Stimulated activated CD8-positive, alpha-beta memory T cell treated with anti-CD3 and anti-CD28 coated beads, Interleukin-7, amount 100 ng/mL, for 1 hour (primary cell): ENCODE data around the gene SORCS1.

Source experiments
- DNase-seq, 2 donors: peaks; one replicate each; pipeline ENCODE4 v3.0.0-alpha.2; 2020; ENCODE audit warnings: low read depth in 2 of 2

The SORCS1 gene

GRCh38 chr10:107104026-107104652 is 60.4 kb downstream of the SORCS1 start:
- DNase-seq, result no peak

DNA sequence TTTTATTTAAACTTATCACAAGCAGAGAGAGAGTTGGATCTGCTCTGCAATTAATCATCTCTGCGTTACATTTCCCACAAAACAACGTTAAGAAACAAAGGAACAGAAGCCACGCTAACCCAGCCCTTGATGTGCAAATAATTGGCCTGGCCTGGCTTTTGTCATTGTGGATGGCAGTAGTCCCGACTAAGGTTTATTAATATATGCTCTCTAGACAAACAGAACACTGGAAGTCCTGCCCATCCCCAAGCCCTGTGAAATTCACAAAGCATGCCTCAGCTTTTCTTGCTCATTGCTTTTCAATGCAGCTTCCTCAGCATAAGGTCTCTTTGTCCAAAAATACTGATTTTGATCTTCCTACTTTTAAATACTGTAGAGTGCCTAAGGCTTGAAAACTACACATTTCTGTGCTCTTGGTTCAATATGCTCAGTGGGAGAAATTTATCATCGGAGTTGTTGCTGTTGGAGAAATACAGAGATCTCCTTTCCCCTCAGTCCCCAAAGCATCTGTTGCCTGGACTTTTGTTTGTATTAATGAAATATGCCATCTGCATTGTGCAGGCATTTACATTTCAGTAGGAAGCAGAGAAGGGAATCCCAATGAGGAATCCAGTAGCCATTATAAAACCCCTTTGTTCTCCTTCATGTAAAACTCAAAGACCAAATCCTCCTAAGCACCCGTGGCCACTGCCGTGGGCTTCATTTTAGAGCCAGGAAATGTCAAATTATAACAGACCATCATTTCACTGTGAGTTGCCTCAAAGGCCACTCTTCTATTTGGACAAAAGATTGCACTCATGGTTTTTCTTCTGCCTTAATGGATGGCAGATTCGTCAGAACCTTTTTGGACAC is 61.1 kb downstream of the SORCS1 start:
- no peak for DNase-seq

- no peak for DNase-seq
These were observed 66.2 kb downstream of the SORCS1 start for GRCh38 chr10:107098326-107098725.

GRCh38 chr10:107094824-107095522 is 69.5 kb downstream of the SORCS1 start:
- DNase-seq, result no peak

DNA sequence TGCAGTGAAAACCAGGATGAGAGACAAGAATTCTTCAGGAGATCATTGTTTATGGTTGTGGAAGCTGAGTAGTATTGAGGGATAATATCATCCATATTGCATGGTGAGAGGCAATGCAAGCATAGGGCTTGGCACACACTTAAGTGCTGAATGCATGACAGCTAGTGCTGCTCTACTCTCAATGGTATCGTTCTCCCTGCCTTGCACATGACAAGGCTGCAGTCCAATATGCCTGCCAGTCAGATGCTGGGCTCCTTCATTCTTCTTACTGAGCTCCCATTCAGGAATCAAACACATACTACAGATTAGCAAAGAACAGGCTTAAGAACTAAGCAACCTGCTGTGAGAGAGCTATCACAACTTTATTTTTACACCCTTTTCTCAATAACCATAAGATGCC is 72.2 kb downstream of the SORCS1 start:
- no peak for DNase-seq

GRCh38 chr10:107091126-107091525 is 73.4 kb downstream of the SORCS1 start:
- DNase-seq, result no peak

DNA sequence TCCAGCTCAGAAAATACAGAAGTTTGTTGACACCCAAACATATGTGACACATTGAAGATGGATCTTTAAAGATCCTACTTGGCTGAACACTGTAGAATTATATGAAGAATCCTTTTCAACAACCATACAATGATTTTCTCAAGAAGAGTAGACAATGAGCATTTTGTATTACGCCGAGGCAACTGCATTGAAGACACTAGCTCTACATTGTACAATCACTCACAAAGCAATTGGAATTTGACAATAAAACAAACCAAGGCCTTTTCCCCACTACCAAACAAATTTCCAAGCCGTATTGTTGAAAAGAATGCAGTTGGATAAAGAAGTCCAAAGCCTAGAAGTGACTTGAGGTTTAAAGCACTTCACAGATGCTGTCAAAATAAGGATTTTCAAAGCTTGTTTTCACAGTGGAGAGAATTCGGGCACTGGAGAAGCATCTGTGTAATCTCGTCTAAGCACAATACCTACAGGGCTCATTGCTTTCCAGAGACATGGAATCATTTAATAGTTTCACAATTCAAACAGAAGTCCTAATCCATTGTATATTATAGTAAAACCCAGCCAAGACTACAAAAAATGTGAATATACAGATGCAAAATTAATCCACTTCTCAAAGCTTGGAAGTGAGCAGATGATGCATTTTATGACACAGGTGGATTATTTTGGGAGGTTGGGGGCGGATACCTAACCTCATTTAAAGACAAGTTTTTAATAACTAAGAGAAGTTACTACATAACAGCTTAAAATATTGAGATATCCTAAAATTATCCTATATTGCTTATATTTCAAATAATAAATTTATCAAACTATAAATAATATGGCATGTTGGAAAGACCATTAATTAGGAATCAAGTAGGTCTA is 78.6 kb downstream of the SORCS1 start:
- no peak for DNase-seq

GRCh38 chr10:107083388-107084009 is 81.0 kb downstream of the SORCS1 start:
- DNase-seq, result no peak

DNA sequence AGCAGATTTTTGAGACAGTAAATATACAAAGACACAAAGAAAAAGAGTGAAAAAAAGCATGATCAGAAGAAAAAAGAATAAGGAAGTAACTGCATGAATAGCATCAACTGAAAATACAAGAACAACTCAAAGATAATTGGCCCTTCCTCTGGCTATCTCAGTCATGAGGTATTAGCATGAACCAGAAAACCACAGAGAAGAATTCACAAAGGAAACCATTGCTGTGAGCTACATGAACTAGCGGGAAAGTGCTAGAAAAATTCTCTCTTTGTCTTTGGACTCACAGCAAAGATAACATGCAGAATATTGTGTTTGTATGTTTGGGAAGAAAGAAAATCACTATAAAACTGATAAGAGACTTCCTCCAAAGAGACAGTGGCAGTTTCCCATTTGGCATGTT is 82.9 kb downstream of the SORCS1 start:
- no peak for DNase-seq

- DNase-seq, result no peak
These were observed 89.4 kb downstream of the SORCS1 start for GRCh38 chr10:107075117-107075516.

- no peak for DNase-seq
These were observed 91.7 kb downstream of the SORCS1 start for GRCh38 chr10:107072786-107073185.

DNA sequence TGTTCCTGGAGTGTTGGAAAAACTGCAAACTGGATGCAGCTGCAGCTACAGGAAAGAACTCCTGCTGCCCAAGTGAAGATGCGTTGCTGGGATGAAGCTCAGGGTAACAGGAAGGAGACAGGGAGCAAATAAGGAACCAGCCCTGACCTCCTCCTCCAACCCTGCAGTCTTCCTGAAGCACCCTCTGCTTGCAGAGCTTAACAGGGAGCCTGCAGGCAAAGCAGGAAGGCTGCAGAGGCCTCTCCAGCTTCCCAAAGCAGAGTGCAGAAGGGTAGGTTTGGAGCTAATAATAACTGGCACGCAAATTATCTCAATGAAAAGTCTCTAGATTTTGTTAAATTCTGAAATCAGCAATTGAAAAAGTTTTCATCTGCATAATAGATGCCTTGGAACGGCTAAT is 92.5 kb downstream of the SORCS1 start:
- no peak for DNase-seq

- DNase-seq, result no peak
These were observed 93.2 kb downstream of the SORCS1 start for GRCh38 chr10:107071301-107071700.

DNA sequence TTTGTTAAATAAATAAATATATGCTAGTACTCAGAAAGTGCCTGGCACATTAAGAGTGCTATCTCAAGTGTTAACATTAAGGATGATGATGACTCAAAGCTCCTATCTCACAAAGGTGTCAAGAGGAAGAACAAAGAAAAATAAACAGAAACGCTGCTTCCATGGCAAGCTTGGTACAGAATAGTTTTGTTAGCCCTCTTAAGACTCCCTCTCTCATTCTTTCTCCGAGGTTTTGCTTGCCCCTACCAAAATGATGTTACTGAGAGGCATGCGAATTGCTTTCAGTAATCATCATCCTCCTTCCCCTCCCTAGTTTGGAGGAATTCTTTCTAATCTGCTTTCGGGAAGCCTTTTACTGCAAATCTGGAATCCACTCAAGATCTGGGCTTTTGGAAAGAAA is 96.7 kb downstream of the SORCS1 start:
- no peak for DNase-seq

DNA sequence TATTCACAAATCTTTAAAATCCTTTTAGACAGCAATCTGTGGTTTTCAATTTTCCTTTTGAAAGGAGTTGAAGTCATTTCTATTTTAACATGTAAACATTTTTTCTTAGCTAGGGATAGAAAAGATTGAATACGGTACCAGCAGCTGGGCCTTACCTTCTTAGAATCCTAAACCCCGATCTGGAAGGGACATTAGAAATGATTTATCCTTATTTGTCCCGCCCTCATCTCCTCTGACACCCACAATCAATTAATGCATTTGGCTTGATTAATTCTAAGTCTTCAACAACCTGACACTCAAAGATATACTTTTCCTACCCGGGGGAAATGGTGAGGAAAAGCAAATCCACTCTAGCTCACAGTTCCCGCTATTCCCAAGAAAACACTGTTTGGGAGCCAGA is 100.4 kb downstream of the SORCS1 start:
- no peak for DNase-seq

DNA sequence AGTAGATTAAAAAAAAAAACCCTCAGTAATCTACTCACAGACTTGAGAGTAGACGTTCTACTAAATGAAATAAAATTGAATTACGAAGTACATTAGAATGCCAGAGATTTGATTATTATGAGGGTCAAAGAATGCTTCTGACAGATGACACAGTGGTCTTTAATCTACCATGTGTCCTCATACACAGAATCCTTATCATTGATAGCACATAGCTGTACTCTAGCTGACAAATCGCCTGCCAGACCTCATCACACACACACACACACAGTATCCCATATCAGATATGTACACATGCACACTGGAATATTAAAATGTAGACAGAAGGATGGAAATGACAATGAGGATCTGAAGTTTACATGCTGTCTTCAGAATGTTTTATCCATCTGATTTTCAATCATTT is 104.6 kb downstream of the SORCS1 start:
- DNase-seq, result no peak

DNA sequence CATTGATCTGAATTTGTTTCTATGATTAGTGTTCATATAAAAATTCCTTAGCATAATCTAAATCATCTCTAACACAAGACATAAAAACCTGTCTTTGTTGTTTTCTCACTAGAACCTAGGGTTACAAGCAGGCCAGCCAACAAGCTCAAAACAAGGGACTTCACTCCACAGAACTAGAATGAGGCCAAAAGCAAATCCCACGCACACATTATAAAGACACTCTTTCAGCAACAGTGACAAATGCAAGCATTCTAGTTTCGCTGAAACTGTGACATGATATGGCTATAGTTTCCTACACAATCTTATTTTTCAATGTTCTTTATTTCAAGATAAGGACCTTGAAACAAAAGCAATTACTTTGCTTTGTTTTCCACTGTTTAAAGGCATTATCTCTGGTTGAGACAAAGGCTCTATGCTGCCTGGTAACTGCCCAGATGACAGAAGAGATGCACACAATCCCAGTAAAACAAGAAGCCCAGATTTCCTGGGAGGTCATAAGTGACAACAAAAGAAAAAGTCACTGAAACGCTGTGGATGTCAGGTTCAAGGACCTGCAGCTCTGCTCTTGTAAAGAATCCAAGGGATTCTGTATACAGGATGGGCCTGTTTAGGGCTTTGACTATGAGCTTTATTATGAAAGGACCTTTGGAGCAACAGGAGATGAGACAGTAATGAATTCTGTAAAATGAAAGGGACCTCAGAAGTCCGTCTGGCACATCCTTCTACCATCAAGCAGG is 105.3 kb downstream of the SORCS1 start:
- no peak for DNase-seq

- DNase-seq, result no peak
These were observed 106.2 kb downstream of the SORCS1 start for GRCh38 chr10:107058331-107058730.

DNA sequence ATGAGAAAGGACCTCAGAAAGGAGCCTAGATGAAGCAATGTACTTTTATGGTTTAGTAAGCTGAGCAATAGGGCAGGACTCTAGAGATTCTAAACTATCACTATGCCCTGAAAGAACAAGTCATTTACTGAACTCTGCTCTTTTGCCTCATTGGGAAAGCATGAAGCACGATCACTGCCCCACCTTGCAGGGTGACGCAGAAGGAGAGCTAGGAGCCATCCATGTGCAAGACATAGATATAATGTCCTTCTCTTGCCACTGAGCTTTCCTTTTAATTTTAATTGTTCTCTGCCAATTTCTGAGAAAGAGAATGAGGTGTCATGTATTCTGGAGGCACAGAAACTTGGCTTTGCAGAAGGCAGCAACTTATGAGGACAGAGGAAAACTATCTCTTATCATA is 108.3 kb downstream of the SORCS1 start:
- no peak for DNase-seq

DNA sequence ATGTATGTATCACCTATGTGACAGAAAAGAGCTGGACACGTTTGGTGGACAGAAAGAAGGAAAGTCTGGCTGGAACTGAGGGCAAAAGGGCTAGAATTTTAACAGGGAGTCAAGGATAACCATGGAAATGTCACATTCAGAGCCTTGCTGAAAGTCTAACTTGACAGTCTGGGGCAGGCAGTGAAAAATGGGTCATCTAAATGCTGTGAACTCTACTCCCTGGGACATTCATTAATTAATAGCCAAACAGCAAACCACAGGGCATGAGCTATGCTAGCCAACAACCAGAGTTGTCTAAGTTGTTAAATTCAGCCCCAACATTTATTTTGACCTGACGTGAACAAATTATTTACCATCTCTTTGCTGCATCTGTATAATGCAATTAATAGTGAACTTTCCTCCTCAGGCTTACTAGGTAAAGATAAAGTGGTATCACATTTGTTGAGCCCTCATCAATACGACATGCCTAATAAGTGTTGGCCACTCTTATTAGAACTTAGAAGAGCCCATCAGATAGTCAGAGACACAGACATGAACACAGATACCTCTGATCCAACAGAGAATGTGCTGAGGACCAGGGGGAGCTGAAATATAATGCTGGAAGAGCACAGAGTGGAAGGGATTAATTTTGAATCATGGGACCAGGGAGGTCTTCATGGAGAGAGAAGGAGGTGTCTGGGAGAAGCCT is 109.9 kb downstream of the SORCS1 start:
- no peak for DNase-seq
